C1 segment of cervical spinal cord (tissue), 14 donors: Measurements from ENCODE around the gene C1S.
"Not testable (repeated sequence)": the region's sequence is repeated elsewhere in the genome, so short reads cannot be mapped to it uniquely, and the experiment has no call there.

Experiments
- DNase-seq, 14 donors: peaks; one replicate each; lab custom pipeline; 2025; lab: John Stamatoyannopoulos, UW

C1S gene

DNA sequence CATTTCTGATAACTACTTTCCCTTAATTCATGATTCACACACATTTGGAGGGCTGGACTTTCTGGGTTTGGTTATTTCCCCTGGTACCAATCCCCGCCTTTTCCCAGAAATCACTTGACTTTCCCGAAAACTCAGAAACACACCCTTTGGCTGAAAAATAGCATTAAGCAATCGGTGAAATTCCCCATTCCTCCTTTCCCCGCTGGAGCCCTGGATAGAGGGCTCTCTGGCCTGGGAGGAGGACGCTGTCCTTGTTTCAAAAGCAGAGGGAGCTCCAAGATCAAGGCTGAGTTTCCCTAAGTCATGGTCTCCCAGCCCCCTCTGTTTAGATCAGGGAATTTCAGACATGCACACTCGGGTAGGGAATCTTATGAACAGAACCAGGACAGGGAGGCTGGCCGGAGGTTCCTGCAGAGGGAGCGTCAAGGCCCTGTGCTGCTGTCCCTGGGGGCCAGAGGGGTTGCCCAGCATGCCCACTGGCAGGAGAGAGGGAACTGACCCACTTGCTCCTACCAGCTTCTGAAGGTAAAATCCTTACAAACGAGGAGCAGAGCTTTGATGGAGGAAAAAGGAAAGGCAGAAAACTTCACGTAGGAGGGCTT, at the start of gene C1S:
TSS of gene C1S (plus strand) at position 366 of the 602 bp plus-strand sequence. CDS start 1,195 bp downstream, outside the sequence.
- peak in 9 of 14 donors; percentile 6 to 62 (median 15) for DNase-seq

DNA sequence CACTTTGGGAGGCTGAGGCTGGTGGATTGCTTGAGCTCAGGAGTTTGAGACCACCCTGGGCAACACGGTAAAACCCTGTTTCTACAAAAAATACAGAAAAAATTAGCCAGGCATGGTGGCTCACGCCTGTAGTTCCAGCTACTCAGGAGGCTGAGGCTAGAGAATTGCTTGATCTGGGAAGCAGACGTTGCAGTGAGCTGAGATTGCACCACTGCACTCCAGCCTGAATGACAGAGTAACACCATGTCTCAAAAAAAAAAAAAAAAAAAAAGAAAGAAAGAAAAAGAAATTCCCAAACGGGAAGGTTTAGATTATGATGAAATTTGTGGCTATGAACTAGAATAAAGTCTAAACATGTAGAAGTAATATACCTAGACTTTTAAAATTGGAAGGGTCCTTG, 49.1 kb upstream of the C1S start:
- DNase-seq = not testable (repeated sequence)

DNA sequence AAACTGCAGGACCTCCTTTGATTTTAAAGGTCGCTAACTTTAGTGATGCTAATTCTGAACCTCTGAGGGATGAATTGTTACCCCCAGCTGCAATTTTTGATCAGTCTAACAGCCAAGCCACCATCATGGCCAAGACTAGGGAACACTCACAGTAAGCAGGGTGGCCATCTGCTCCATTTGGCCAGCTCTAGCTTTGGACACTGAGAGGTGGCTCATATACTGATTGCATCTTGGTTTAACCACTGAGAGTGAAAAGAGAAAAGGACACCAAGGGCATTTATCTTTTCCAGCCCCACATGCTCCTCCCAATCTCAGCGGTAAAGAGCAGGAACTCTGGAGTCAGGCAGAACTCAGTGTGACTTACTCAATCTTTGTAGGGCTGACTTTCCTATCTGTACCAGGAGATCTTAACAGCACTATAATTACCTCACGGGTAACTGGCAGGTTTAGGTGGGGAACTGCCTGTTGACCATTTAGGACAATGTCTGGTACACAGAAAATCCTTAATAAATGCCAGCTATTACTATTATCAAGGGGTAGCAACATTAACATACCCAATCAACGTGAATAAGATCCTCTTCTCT, 48.4 kb upstream of the C1S start:
- DNase-seq = peak in 2 of 14 donors; percentile 7 to 95

GRCh38 chr12:7013101-7013500, 47.4 kb upstream of the C1S start:
- no peak for DNase-seq

DNA sequence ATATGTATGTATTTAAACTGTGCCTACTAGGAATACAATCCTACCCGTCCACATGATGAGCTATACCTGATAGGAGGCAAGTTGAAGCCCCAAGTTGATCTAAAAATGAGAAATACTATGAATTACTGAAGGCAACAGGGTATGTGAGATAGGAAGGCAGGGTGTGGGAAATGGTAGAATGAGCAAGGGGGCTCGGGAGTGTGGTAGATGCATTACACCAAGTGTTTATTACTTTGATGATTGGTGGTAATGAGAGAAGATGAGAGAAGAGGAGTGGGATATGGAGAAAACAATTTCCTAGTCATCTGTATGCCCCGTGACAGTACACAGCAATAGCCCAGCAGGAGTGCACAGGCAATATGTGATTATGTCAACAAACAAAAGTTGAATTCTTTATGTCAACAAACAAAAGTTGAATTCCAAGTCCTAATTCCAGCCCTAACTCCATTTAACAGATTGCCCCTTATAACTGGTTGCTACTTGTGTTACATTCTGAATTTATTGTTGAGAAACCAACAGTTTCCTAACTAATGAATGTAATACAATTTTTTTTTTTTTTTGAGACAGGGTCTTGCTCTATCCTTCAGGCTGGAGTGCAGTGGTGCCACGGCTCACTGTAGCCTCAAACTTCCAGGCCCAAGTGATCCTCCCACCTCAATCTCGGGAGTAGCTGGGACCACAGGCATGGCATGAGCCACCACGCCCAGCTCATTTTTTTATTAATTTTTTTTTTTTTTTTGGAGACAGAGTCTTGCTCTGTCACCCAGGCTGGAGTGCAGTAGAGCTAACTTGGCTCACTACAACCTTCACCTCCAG, 44.8 kb upstream of the C1S start:
- DNase-seq = no peak

- no peak for DNase-seq
These were observed 43.5 kb upstream of the C1S start for GRCh38 chr12:7016958-7017571.

- DNase-seq = peak in 4 of 14 donors; percentile 41 to 66 (median 62)
These were observed 42.6 kb upstream of the C1S start for GRCh38 chr12:7017870-7018349.

DNA sequence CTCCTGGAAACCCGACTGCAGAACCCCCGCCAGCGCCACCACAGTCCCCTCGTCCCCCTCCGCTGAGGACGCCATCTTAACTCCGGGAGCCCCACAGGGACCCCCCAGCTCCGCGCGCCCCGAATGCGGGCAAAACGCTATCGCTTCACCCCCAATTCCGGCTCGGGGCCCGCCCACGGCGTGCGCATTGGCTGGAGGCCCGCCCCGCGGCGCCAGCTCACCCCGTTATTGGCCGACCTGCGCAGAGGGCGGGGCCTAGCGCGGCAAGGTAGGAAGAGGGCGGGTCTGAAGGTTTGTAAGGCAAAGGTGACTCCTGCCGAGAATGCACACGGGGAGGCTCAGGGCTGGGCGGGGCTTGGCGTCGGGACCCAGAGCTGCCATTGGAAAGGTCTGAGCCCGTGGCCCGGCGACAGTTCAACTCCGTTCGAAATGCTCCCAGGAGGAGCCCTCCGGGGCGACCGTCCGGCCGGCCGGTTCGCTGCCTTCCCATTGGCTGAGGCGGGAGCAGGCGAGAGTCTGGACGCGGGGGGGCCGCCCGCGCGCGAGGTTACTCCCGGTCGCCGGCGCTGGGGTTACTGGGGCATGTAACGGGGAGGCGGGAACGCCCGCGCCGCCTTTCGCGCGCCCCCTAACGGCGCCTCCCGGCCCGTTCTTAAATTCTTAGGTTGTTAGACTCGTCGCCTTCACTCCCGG, 42.0 kb upstream of the C1S start, which contains the start of gene LPCAT3:
TSS of gene LPCAT3 (minus strand) at position 127 of the 693 bp plus-strand sequence. CDS start at position 75, 52 bp downstream.
- peak; percentile 89 to 99 (median 96) for DNase-seq

DNA sequence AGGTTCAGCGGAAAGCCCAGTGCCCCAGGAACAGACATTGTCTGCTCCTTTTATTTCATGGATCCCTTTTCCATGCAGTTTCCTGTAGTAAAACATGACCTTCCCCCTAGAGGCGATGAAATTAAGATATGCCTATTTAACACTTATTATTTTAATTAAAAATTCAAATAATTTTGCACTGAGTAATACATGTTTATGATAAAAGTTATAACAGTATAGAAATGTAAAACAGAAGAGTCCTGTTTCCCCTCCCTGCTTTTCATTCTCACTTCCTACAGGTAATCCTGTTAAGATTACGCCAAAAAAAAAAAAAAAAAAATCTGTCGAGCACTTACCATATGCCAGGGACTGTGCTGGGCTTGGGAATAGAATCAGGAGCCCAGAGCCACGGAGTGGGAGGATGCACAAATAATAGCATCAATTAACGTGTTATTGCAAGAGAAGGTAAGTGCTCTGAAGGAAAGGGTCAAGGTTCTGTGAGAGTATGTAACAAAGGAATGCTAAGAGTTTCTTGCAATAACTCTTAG, 41.4 kb upstream of the C1S start:
- no peak for DNase-seq

- no peak for DNase-seq
These were observed 38.6 kb upstream of the C1S start for GRCh38 chr12:7021956-7022355.

DNA sequence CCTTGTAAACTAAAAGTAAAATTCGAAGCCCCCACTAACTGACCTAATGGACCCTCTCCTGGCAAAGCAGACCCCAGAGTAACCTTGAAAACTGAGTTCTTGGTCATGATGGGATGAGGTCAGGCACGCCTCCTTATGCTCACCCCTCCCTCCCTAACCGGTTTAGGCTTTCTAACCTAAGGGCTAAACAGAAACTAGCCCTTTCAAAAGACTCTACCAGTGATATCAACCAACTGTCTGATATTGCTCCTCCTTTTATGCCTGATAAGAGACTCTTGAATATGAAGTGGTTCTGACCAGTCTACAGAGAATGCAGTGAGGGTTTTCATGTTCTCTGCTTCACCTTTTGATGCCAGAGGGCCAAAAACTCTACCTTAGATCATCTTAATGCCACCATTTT, 37.4 kb upstream of the C1S start:
- DNase-seq = no peak

DNA sequence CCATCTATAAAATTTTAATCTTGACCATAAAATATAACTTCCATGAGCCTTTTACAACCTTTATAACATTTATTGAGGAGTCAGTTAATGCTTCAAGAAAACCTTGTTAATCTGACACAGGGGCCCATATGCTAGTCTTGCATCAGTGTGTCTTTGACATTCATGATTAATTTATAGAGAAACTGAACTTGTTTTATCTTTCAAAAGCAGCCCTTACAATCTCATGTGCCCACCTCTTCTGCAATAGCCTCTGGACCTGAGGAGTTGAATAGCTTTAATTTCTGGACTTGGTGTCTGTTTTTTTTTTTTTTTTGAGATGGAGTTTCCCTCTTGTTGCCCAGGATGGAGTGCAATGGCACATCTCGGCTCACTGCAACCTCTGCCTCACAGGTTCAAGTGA, 33.7 kb upstream of the C1S start:
- DNase-seq = no peak

DNA sequence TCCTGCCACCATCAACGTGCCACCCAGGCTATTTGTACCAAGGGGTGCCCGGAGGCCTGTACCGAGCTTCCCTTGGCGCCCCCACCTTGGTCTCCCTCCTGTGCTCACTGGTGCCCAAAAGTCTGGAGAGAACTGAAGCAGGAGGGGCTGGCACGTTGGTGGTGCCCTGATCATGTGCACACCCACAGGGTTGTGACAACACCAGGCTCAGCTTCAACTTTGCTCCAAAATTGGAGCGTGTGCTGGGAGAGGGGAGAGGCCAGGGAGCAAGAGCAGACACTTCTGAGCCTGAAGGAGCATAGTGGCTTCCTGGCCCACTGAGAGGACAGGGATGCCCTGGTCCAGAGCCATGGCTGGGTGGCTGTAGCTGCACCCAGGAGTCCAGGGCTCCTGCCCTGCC, 29.2 kb upstream of the C1S start:
- DNase-seq = no peak

DNA sequence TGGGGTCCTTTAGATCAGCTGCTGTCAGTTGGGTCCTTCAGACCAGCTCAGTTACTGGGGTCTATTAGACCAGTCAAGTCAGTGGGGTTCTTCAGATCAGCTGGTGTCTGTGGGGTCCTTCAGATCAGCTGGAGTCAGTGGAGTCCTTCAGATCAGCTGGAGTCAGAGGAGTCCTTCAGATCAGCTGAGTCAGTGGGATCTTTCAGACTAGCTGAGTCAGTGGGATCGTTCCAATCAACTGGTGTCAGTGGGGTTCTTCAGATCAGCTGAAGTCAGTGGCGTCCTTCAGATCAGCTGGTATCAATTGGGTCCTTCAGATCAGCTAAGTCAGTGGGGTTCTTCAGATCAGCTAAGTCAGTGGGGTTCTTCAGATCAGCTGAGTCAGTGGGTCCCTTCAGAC, 27.5 kb upstream of the C1S start:
- DNase-seq = no peak

GRCh38 chr12:7034464-7034863, 26.1 kb upstream of the C1S start:
- no peak for DNase-seq

DNA sequence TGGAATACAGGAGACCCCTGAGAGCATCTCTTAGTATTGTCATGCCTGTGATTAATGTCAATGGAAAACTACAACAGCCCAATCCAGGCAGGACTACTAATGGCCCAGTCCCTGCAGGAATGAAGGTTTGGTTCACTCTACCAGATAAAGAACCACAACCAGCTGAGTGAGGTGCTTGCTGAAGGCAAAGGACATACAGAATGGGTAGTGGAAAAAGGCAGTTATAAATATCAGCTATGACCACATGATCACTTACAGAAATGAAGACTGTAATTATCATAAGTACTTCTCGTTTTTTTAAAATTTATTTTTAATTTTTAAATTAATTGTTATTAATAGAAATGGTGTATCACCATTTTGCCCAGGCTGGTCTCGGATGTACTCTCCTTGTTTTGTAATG, 25.1 kb upstream of the C1S start:
- no peak for DNase-seq

GRCh38 chr12:7037411-7037810, 23.1 kb upstream of the C1S start:
- DNase-seq = not testable (repeated sequence)

DNA sequence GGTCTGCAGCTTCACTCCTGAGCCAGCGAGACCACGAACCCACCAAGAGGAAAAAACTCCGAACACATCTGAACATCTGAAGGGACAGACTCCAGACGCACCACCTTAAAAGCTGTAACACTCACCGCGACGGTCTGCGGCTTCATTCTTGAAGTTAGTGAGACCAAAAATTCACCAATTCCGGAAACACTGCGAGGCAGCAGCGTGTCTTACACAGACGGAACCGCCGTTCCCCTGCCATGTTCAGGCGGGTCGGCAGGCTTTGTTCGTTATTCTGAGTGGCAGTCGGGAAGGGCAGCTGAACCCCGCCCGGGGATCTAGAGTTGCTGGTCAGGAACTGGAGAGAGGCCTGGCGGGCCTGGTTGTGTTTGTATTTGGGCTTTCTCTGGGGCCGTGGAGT, 21.9 kb upstream of the C1S start:
- DNase-seq = no peak

DNA sequence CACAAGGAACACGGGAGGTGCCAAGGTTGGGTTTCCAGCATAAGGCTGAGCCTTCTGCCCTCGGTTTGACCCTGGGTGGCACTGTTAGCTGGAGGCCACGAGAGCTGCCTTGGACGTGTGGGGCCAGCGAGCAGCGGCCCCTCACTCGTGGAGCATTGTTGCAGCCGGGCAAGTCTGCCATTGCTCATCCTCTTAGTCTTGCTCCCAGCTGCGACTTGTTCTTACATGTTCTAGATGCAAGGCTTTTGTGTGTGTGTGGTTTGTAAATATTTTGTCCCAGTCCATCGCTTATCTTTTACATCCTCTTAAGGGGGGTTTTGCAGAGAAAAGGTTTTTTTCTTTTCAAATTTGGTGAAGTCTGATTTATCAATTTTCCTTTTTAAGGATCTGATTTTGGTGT, 21.1 kb upstream of the C1S start:
- DNase-seq = no peak

- peak in 1 of 14 donors; percentile 24 for DNase-seq
These were observed 17.7 kb upstream of the C1S start for GRCh38 chr12:7042842-7043241.

- no peak for DNase-seq
These were observed 14.6 kb upstream of the C1S start for GRCh38 chr12:7045913-7046312.
